SKM-1 treated with dmso at 0.1 percent for 144 hours (cell line): ENCODE data around the gene TTBK2.
A peak's percentile ranks its signal among the peaks of the same experiment; 100 is the strongest.

ENCODE experiments used
- DNase-seq: peaks from one replicate; lab custom pipeline; 2025; ENCODE audit not compliant: unreplicated experiment; lab: John Stamatoyannopoulos, UW

TTBK2 gene

DNA sequence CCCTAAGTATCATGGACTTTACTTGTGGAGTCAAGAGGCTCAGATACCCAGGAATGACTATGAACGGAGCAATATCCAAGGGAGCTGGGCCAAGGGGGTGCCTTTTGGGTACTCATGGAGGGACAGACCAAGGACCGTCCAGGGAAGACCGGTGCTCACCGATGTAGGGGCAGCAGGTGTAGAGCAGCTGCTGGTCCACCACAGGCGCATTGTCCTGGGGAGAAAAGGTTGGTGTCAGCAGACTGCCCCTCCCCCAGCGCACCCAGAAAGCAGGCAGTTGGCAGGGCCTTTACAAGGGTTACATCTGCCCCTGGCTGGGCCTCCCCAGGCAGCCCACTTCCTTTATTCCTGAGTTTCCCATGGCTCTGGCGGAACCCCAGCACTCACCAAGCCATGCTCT is 191.2 kb downstream of the TTBK2 start:
- DNase-seq, result no peak

DNA sequence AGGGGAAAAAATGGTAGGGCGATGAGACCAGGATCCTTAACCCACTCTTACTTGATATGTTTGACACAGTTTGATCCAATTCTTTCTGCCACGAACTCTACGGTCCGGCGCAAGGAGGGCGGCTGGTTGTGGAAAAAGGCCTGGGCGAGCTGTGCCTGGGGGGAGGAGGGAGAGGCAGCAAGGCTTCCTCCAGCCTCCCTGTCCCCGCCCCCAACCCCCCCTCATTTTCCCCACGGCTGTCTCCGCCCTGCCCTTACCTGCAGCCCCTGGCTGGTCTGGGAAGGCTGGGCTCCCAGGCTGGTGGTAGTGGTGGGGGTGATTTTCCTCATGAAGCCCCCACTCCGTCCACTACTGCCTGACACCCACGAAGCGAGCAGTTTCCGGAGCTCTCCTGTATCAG is 191.6 kb downstream of the TTBK2 start:
- no peak for DNase-seq

DNA sequence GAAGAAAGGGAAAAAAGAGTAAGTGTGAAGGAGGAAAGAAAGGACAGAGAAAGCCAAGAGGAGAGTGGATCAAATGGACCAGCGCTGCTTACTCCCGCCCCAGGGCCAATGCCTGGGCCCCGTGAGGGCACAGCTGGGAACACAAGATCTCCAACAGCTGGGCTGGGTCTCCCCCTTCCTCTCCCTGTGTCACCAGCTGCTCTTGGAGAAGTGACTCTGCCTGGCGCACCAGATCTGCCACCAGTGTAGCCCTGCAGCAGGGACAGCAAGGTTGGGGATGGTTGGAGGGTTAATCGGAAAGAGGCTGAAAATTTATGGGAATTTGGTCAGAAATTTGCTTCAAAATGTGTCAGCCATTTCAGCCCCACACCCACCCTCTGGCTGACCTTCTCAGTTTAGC is 192.0 kb downstream of the TTBK2 start:
- no peak for DNase-seq

DNA sequence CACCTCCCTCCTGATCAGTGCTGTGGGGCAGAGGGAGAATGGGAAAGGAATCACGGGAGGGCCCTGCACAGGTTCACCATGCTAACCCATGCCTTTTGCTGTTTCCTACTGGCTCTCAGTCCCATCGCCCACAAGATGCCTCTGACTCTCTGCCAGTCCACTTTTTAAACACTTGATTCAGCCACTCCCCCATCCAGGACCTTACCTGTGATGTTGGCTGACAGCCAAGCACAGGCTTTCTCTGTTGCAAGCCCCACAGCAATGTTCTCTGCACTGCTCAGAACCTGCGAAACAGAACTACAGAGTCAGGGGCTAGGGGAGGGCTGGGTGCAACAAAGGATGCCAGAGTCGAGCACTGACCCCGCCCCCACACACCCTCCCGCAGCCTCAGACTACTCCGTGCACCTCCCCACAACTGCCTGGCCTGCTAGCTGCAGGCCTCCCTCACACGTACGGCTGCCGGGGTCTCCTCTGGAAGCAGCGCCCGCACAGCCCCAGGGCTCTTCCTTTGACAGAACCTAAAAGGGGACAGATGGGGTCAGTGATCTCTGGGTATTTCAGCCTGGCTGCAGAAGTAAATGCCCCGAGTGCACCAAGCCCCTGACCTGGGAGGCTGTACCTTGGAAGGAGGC is 192.7 kb downstream of the TTBK2 start:
- DNase-seq, result no peak

DNA sequence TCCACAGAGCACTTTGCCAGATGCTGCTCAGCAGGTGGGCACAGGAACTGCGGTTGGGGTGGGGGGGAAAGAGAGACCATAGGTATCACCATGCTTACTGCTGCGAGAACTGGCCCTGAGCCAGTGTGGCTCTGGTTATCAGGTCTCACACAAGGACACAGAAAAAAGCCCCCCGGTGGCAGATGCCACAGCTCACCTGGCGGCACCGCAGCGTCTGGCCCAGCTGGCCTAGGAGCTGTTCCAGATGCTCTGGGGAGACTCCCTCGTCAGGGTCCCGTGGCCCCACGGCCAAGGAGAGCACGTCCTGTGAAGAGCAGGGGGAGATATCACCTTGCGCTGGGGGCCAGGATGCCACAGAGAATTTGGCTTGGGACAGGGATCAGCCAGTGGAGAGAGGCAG is 194.5 kb downstream of the TTBK2 start:
- DNase-seq, result no peak

DNA sequence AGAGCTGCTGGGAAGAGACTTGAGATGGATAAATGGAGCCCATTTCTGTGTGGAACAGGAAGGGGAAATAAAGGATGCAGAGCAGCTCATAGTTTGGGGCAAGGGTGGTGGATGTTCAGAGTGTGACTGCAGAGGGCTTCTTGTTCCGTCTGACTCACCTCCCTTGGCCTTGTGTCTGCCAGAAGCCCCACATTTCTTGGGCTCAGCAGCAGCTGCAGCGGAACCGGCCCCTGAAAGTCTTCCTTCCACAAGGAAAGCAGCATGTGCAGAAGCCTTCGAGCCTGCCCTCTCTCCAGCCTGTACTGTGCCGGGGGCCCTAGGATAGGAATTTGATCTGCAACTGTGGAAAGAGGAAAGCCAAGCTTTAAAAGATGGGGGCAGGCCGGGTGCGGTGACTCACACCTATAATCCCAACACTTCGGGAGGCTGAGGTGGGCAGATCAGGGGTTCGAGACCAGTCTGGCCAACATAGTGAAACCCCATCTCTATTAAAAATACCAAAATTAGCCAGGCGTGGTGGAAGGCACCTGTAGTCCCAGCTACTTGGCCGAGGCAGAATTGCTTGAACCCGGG is 195.2 kb downstream of the TTBK2 start:
- DNase-seq, result no peak

DNA sequence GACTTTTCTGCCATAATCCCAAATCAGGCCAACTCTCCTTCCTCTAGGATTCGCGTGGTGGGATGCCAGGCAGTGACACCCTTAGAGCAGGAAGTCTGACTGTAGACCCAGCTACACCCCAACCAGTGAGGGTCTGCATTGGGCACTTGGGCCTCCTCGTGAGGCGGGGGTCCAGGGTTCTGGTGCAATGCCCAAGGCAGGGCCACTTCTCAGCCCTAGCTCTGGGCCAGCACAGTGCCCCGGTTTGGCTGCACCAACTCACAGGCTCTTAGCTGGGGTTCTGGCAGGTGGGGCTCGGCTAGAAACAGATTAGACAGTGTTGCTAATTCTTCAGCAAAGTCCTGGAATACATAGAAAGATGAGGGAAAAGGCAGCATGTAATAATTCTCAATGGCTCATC is 196.3 kb downstream of the TTBK2 start:
- DNase-seq, result no peak

DNA sequence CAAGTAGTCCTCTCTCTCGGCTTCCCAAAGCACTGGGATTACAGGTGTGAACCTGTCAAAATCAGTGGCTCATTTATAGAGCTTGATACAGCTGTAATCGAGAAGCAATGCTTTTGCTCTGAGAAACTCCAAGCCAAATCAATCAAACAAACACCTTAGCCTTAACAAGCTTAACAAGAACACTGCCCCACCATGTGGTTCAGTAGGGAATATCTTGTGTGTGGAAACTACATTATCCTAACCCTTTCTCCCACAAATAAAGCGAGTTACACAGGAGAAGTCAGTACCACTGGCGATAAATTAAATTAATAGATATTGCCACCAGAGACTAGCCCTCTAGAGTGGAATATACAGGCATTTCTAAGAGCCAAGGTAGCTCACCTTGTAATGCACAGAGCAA is 197.5 kb downstream of the TTBK2 start:
- no peak for DNase-seq

DNA sequence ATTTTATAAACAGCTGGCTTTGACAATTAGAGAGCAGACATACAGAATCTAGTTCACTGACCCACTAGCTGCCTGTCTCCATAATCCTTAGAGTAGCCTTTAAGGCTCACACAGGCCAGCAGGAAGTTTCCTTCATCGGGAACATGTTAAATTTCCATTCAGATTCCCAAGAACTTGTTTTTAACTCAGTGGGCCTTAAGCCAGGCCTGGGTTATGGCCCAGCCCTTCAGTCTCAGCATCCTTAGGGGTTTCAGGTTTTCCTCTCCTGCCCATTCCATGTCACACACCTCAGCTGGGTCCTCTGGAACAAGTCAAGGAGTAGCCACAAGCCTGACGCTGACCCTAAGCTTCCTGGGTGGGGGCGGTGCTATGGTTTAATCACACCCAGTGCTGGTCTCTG is 198.7 kb downstream of the TTBK2 start:
- no peak for DNase-seq

DNA sequence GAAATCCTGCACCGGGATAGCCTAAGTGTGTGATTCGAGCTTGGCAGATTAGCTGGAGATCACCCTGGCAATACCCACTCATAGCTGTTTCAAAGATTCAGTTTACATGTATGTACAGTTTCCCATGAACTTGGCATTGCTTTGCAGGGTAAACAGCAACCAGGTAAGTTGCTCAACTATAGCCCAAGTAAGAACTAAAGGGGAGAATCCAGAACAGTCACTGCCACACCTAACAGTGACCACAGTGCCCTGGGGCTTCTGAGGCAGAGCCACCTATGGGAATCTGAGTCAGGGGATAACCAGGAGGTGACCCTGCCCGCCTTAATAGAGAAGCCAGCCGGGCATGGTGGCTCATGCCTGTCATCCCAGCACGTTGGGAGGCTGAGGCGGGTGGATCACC is 199.6 kb downstream of the TTBK2 start:
- no peak for DNase-seq

DNA sequence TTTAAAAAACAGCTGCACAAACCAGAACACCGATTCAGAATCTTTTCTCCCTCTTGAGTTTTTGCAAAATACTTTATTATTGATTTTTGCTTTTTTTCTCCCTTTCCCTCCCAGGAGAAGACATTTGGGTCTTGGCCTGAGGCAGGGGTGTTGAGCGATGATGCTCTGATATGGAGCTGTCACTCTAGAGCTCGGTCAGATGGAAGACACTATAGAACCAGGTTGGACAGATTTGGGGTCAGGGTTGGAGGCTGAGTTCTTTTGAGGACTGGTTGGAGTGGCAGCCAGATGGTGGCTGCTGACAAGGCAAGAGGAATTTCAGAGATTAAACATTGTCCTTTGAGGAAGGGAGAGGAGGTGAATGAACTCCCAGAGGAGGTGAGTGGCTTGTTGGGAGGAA is 200.5 kb downstream of the TTBK2 start:
- DNase-seq, result no peak

DNA sequence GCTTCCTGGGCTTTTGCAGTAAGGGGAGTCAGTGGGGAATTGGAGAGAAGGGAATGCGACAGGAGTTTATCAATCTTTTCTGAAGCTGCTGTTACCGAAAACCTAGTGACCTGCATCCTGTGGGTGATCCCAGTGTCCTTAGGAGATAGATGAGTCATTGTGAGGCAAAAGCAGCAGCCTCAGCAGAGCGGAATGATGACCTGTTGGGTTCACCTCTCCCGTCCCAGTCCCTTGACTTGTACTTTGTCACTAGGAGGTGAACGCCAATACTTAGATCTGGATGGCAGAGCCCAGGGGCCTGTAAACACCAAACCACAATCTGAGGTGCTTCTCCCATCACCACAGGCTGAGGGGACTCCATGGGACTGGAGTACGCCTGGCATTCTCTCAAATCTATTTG is 201.5 kb downstream of the TTBK2 start:
- DNase-seq, result no peak

DNA sequence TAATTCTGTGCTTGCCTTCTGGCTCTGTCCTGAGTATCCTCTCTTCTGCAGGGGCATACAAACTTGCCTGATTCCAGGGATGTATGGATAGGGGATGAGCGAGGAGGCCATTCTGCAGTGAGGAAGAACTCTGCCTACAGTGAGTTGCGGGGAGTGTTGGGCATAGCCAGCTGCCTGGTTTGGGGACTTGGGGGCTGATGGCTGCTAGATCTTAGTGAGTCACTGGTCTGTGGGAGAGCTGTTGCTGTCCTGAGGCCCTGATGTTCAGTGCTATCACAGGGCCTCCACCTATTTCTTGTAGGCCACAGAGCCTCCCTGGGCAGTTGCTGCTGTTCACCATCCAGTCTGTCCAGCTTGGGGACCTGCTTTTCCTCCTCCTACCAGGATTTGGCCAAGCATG is 204.0 kb downstream of the TTBK2 start:
- DNase-seq, result no peak

DNA sequence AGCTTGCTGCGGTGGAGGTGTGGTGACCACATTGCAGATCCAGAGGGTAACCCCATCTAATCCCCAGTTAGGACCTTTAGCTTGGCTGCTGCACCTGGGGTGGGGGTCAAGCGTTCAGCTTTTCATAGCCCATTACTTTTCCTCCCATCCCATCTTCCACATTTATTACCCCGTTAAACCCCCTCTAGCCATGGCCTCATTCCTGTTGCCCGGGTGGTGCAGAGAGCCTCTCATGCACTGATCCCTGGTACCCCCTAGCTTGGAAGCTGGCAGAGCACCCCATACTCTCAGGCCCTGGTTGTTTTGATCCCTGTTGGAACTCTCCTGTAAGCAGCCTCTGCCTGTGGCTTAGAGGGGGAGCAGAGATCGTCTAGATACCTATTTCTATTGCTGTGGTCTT is 204.5 kb downstream of the TTBK2 start:
- no peak for DNase-seq

DNA sequence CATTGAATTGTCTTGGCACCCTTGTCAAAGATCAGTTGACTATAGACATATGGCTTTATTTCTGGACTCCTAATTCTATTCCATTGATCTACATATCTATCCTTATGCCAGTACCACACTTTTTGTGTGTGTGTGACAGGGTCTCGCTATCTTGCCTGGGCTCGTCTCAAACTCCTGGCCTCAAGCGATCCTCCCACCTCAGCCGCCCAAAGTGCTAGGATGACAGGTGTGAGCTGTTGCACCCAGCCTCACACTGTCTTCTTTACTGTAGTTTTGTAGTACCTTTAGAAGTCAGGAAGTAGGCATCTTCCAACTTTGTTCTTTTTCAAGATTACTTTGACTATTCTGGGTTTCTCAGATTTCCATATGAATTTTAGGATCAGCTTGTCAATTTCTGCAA is 208.0 kb downstream of the TTBK2 start:
- no peak for DNase-seq

DNA sequence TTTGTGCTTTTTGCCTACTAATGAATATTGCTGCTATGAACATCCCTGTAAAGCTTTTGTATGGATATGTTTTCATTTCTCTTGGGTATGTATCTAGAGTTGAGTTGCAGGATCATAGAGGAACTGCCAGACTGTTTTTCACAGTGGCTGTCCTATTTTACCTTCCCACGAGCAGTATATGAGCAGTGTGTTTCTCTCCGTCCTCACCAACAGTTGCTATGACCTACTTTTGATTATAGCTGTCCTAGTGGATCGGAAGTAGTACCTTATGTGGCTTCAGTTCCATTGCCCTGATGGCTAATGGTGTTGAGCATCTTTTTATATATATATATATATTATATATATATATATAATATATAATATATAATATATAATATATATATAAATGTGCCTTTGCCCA is 208.8 kb downstream of the TTBK2 start:
- no peak for DNase-seq

DNA sequence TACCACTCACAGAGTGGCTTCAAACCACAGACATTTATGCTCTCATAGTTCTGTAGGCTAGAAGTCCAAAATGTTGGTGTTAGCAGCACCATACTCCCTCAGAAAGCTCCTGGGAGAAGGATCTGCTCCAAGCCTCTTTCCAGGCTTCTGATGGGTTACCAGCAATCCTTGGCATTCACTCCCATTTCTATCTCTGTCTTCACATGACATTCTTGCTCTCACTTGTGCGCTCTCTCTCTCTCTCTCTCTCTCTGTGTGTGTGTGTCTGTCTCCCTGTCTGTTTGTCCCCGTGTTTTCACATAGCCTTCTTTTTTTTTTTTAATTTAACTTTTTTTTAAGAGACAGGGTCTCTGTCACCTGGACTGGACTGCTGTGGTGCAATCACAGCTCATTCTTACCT is 209.9 kb downstream of the TTBK2 start:
- DNase-seq, result no peak

DNA sequence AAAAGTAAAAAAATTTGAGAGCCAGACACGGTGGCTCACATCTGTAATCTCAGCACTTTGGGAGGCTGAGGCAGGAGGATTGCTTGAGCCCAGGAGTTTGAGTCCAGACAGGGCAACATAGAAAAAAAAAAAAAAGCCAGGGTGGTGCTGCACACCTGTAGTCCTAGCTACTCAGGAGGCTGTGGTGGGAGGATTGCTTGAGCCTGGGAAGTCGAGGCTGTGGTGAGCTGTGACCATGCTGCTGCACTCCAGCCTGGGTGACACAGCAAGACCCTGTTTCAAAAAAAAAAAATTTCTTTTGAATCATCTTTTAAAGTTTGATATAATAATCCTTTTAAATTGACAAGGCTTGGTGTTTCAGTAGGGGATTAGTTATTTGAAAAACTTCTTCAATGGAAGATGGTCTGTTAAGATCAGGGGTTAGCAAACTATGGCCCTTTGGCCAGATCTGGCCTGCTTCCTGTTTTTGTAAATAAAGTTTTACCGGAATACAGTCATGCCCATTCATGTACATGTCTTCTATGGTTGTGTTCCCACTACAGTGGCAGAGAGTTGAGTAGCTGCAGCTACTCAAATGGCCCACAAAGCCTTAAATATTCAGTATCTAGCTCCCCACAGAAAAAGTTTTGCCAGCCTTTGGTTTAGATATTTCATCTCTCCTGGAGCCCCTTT is 212.6 kb downstream of the TTBK2 start:
- no peak for DNase-seq

DNA sequence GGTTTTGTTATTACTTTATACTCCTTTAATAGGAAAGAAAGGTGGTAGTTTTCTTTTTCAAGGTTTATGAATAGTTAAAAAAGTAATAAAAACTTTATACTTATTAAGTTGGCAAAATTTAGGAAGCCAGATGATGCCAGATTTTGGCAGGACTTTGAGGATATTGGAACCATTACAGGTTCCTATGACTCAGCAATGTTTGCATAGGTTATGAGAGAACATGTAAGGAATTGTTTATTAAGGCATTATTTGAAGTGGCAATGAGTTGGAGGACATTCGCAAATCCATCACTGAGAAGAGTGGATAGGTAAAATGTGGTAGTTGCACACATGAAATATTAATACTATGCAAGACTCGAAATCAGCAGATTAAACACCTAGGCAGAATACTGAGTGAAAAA is 213.5 kb downstream of the TTBK2 start:
- DNase-seq, result no peak

DNA sequence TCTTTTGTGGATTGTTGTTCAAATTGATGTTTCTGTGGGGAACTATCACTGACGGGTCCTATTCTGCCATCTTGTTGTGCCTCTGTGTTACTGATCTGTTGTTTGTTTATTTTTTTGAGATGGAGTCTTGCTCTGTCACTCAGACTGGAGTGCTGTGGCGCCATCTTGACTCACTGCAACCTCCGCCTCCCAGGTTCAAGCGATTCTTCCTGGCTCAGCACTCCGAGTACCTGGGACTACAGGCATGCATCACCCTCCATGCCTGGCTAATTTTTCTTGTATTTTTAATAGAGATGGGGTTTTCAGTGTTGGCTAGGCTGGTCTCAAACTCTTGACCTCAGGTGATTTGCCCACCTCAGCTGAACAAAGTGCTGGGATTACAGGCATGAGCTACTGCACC is 215.2 kb downstream of the TTBK2 start:
- no peak for DNase-seq

DNA sequence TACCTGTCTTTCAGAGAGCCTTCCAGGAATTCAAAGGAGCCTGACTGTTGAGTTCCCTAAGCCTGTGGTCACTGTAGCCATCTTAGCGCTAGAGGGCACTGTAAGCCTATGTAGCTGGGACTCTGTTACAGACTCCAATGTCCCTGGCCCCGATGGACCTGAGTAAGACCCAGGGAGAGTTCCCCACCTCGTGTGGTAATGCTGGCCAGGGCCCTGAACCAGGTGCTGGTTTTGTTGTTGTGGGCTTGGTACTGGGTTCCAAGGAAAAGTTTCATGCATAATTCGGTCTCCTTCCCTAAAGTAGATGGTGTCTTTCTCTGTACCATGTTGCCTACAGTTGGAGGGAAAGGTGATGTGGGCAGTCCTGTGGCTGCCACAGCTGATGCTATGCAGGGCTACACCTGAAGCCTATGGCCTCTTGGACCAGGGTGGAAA is 216.1 kb downstream of the TTBK2 start:
- DNase-seq, result peak; percentile 65

DNA sequence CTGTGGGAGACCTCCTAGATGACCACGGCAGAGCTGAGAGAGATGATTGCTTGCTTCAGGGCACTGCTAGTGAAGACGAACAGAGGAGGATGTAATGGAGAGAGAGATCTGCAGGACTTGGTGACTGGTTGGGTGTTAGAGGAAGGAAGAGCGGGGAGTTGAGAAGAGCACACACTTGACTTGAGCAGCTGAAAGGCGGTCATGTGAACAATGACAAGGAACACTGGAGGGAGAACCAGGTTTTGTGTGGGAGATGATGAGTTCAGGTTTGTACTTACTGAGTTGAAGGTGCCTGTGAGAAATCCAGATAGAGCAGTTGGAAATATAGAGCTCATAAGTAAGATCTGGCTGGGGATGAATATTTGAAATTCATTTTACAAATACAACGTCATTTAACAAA is 224.0 kb downstream of the TTBK2 start:
- no peak for DNase-seq

DNA sequence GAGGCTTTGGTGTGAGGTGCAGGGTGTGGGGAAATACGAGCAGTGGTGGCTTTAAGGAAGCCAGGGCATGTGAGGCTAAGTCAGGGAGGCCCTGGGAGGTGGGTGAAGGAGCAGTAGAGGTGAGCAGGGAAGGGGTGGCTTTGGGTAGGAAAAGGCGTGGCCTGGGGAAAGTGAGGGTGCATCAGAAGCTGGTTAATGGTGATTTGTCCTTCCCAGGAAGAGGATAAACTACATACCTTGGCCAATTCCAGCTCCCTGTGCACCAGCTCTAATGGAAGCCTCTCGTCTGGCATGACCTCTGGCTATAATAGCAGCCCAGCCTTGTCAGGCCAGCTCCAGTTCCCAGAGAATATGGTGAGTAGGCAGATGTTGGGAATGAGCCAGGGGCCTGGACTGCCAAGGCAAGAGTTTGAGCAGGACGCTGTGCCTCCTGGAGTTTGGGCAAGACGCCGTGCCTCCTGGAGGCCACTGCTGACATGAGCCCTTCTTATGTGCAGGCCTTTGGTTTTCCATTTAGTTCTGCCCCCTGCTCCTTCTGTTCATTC is 225.0 kb downstream of the TTBK2 start:
- peak; percentile 9 for DNase-seq
